Measurements from ENCODE around the gene PNMA8B.

DNA sequence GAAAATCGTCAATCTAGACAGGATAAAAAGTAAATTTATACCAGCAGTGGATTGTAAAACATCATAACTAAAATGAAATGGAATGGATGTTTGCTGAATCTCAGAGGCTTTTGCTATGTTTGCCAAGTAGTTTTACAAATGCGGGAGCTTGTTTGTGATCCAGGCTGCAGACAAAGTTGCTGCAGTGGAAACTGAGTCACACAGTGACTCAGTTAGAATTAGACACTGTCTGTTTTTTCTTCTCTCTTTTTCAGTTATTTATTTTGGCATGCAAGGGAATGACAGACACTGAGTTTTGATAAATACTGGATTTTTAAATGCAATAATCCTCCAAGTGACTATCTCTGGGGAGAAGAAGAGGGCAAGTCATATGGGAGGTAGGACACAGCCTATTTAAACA lies 19.7 kb downstream of the PNMA8B start:
- TF ChIP-seq, protein P1, sequence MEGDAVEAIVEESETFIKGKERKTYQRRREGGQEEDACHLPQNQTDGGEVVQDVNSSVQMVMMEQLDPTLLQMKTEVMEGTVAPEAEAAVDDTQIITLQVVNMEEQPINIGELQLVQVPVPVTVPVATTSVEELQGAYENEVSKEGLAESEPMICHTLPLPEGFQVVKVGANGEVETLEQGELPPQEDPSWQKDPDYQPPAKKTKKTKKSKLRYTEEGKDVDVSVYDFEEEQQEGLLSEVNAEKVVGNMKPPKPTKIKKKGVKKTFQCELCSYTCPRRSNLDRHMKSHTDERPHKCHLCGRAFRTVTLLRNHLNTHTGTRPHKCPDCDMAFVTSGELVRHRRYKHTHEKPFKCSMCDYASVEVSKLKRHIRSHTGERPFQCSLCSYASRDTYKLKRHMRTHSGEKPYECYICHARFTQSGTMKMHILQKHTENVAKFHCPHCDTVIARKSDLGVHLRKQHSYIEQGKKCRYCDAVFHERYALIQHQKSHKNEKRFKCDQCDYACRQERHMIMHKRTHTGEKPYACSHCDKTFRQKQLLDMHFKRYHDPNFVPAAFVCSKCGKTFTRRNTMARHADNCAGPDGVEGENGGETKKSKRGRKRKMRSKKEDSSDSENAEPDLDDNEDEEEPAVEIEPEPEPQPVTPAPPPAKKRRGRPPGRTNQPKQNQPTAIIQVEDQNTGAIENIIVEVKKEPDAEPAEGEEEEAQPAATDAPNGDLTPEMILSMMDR (IDR thresholded peaks at IDR 0.05), result no peak
- TF ChIP-seq EP300 (IDR thresholded peaks at IDR 0.05) (no peak), POLR2A (IDR thresholded peaks at IDR 0.05) (no peak)
